HT-29 (cell line): ENCODE measurements around the gene PLD1. TPM values are rescaled to one million over a fixed set of nuclear protein-coding genes. Genes with fewer than 3 reads are reported as not detected.
"Not testable (repeated sequence)": the region's sequence is repeated elsewhere in the genome, so short reads cannot be mapped to it uniquely, and the experiment has no call there.

ENCODE experiments used
- DNase-seq: peaks from one replicate; pipeline ENCODE4 v3.0.0-alpha.2; 2015; ENCODE audit warnings: low spot score
- total RNA-seq: library from RNA; depleted of rRNA; stranded (reverse); fragments of >200 nt; shearing (Covaris generic); gene quantifications from 2 replicates; pipeline ENCODE4 v1.2.3, GENCODE V29; 2014

The PLD1 gene
- total RNA-seq, 1 experiment from 2014 or later: 17.3 TPM

- no peak for DNase-seq
These were observed 7.0 kb upstream of the PLD1 start for GRCh38 chr3:171817074-171817800.

DNA sequence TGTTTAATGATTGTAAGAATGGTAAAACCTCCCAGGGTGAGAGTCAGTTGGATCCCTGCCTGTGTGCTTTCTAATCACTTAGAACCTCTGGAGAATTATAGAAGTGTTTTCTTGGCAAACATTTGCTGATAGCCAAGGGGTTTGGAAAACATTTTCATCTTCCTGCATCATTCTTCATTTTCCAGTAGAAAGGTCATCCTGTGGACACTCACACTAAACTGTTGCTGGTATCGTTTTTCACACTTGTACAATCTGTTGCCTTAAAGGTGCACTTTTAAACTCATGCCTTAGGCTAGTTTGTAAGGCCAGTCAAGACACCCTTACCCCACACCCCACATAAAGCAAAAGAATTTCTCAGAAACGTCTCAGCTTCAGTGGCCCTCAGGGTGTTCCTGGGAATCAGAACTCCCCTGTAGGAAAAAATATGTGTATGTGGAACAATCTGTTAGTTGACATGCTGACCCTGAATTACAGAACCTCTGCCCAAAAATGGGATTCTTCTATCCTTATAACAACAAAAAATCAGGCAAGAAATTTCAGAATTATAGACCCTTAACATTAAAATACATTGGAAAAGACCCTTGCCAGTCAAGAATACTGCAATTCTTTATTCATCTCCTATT is 5.8 kb upstream of the PLD1 start:
- no peak for DNase-seq

DNA sequence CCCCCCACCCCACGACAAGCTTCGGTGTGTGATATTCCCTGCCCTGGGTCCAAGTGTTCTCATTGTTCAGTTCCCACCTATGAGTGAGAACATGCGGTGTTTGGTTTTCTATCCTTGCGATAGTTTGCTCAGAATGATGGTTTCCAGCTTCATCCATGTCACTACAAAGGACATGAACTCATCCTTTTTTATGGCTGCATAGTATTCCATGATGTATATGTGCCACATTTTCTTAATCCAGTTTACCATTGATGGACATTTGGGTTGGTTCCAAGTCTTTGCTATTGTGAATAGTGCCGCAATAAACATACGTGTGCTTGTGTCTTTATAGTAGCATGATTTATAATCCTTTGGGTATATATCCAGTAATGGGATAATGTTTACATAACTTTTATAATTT is 4.4 kb upstream of the PLD1 start:
- not testable (repeated sequence) for DNase-seq

DNA sequence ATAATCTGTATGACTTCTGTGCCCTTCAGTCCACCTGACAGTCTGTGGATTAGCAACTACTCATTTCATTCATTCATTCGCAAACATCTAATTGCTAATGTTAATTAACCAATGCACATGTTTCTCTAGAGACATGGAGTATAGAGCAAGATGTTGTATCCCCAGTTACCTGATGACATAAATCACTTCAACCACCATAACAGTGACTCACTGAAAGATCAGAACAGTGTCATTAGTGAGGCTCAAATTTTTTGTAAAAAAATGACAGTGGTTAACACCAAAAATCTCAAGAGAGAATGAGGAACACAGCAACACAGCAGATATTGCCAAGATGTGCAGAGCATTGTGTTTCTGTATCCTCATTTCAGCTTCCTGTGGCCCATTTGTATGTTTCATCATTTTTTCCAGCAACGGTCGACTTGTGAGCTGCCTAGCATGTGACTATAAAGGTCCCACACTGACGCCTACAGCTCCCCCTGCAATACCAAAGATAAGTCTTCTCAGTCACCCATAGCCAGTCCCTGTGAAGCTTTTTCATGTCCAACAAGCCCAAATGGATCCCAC is 3.7 kb upstream of the PLD1 start:
- no peak for DNase-seq

- DNase-seq: no peak
These were observed 3.1 kb upstream of the PLD1 start for GRCh38 chr3:171813278-171813896.

DNA sequence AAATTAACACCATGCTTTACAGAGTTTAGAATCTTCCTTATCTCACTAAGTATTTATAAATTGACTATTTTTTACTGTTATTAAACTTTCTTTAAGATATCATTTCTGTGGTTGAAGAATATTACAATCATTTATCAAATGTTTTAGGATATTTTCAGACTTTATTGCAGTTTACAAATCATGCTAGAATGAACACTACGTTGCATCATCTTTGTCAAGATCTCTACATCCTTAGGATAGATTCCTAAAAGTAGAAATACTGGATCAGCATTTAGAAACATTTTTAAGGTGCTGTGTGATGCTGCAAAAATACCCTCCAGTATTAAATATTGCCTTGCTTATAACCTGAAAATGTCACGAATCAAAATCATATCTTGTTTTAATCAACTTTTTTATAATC is 2.5 kb upstream of the PLD1 start:
- no peak for DNase-seq

DNA sequence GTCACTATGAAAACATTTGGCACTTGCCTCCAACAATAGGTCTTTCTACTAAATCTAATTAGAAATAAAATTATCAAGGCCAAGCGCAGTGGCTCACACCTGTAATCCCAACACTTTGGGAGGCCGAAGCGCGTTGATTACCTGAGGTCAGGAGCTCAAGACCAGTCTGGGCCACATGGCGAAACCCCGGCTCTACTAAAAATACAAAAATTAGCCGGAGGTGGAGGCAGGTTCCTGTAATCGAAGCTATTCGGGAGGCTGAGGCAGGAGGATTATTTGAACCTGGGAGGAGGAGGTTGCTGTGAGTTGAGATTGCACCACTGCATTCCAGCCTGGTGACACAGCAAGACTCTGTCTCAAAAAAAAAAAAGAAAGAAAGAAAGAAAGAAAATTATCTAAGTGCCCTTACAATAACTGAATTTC is 1.6 kb upstream of the PLD1 start:
- DNase-seq: no peak

GRCh38 chr3:171811295-171811912 is 1.1 kb upstream of the PLD1 start:
- DNase-seq: peak; percentile 62

DNA sequence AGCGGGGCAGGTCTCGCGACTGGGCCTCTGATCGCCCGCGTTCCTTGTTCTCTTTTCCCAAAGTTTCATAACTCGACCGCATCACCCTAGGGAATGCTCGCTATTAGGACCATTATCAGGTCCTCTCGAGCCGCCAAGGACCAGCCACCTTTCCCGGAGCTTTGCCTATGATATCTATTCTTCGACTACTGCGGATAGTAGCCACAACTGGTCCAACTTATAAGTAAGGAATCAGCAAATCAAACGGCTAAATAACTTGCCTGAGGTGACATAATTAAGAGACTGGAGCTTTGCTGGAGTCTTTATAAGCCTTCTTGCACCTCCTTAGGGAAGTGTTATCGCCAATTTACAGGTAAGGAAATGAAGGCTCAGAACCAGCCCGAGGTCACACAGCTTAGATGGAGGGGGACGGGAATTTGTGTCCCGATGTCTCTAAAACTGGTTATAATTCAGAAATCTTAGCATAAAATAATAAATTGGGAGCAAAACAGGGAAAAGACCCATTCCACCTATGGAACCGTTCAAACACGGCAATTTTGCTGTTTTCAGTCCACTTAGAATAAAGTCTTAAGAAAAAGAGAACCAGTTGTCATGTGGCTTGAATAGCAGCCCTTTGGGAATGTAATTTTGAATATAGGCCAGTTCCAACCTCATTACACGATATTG is 479 bp upstream of the PLD1 start:
- DNase-seq: no peak

DNA sequence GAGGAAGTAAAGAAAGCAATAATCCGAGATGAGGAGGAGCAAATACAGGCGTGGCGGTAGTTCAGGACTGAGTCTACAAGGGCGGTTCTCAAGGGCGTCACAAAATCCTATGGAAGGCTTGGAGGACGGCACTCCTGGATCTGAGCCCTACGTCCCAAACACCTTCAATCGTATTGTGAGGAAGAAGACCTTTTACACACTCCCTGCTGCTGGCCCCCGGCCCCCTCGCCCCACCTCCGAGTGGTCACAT is 747 bp downstream of the PLD1 start:
- DNase-seq: peak; percentile 83

GRCh38 chr3:171807806-171808205 is 2.5 kb downstream of the PLD1 start:
- no peak for DNase-seq

- DNase-seq: no peak
These were observed 3.1 kb downstream of the PLD1 start for GRCh38 chr3:171807129-171807675.

DNA sequence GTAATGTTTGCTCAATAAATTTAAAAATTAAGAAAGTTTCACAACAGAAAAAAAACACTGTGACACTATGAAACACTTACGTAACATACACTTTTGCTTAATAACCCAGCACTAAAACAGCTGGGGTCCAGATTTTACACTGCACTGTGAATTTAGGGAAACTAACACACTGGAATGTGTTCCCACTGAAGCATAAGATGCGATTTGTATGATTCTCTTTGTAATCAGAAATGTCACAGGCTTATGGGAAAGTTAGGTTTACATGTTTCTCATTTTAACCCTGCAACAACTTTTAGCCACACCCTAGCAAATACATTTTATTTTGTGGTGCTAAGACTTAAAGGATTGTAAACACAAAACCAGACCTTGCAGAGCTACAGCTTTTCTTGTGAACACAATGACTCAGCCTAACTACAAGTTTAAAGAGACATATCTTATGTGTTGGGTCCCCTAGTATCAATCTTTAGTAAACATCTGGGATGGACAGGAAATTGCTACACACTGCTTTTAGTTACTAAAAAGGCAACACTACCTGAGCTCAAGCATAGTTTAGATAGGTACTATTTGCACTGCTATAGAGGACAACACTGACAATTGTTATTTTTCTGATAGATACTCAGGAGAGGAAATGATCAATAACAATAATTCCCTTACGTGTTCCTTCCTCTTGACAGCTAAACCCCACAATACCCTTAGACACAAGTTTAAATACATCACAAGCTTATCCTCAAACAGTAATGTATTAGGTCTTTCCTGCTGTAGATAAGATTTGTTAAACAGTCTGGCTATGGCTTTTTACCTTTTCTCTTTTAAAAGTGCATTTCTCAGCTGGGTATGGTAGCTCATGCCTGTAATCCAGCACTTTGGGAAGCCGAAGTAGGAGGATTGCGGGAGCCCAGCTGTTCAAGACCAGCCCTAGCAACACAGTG is 3.8 kb downstream of the PLD1 start:
- peak; percentile 77 for DNase-seq

- DNase-seq: no peak
These were observed 4.6 kb downstream of the PLD1 start for GRCh38 chr3:171805687-171806086.

- no peak for DNase-seq
These were observed 5.5 kb downstream of the PLD1 start for GRCh38 chr3:171804618-171805389.

- no peak for DNase-seq
These were observed 7.2 kb downstream of the PLD1 start for GRCh38 chr3:171803044-171803443.

DNA sequence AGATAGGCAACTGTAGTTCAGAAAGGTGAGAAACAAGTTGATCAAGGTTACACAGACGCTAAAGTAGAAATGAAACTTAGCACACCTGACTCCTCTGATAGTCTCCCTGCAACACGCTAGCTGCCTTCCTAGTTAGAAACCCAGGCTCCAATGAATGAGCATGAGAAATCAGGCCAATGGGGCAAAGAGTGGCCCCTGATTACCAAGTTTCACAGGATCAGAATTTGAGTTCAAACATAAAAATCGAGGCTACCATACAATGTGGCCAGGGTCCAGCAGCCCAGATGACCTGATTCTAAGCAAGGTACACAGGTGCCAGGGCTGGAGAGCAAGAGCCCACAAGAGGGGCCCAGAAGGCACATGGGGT is 7.7 kb downstream of the PLD1 start:
- peak; percentile 29 for DNase-seq

DNA sequence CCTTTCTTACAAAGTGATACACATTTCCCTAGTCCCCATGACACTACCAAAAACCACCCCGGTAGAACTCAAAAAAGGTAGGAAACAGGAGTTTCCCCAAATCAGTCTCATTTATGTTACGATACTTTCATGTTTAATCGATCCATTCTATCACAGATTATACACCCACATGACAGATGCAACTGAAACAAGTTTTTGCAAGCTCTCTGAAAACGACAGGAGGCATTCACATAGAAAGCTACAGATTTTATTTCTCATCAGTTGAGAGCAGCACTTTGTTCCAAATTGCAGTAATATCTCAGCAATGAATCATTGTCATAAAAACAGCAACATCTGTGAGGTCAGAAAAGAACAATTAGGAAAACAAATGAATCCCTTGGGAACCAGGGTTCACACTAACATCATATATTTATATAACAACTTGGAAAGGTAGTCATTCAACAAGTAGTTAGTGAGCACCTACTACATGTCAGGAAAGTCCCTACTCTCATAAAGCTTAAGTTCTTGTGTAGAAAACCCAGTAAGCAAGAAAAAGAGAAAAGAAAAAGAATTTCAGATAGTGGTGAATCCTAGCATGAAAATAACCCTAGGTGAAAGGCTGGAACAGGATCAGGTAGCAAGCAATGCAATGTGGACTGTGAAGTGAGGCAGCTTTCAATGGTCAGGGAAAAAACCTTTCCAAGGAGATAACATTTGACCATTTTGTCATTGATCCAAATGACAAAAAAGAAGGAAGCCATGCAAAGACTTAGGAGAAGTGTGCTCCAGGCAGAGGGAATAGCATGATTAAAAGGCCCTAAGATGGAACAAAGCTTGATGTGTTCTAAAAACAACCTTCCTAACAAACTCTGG is 8.3 kb downstream of the PLD1 start:
- peak; percentile 47 for DNase-seq

DNA sequence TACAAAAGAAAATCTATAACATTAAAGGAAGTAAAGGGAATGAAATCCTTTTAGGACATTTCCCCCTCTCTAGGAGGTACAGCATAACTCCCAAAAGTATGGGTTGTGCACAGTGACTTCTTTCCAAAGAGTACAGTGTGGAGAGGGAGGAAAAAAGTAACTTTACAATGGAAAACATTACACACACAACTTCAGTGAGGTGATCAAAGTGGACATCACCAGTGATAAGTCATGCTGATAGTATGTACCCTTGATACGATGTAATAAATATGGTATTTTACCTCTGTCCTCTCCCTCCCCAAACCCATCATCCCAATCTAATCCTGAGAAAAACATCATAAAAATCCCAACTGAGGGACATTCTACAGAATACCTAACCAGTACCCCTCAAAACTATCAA is 10.8 kb downstream of the PLD1 start:
- no peak for DNase-seq
